GM19240 (cell line): ENCODE data around the gene CNIH2.

Experiments used
- DNase-seq: peaks from one replicate; pipeline ENCODE4 v3.0.0; 2011; ENCODE audit warnings: low spot score; ENCODE audit not compliant: insufficient read length

The CNIH2 gene

GRCh38 chr11:66329165-66329673, 51.2 kb downstream of the CNIH2 start:
- DNase-seq: no peak

GRCh38 chr11:66330931-66331330, 53.0 kb downstream of the CNIH2 start:
- no peak for DNase-seq

- no peak for DNase-seq
These were observed 53.8 kb downstream of the CNIH2 start for GRCh38 chr11:66331542-66332370.

- no peak for DNase-seq
These were observed 54.6 kb downstream of the CNIH2 start for GRCh38 chr11:66332371-66333219.

GRCh38 chr11:66333220-66333877, 55.4 kb downstream of the CNIH2 start:
- DNase-seq: no peak
